22Rv1 (cell line): ENCODE results near the gene DHRS7.

Source experiments
- CTCF ChIP-seq: fragments of 450-650 bp; IDR thresholded peaks from 2 replicates; pipeline ENCODE4 v1.5.1; 2017; ENCODE audit warnings: mild to moderate bottlenecking
- ZFX ChIP-seq: fragments of 450-650 bp; IDR thresholded peaks from 2 replicates; pipeline ENCODE4 v1.6.1; 2017; ENCODE audit warnings: antibody characterized with exemption, borderline replicate concordance

GRCh38 chr14:60179431-60179869 is 14.3 kb upstream of the DHRS7 start:
- no peak for TF ChIP-seq CTCF
- no peak for TF ChIP-seq ZFX
